ENCODE measurements around the gene OCA2.

GRCh38 chr15:27977696-27978095 lies 121.4 kb downstream of the OCA2 start:
- TF ChIP-seq MXI1 (conservative IDR thresholded peaks at IDR 0.05; ENCODE audit: poor library complexity, severe bottlenecking) (no peak), POLR2AphosphoS5 (IDR thresholded peaks at IDR 0.05) (no peak), TAF1 (IDR thresholded peaks at IDR 0.05; ENCODE audit: low read depth) (no peak), EZH2 (IDR thresholded peaks at IDR 0.05; ENCODE audit: borderline replicate concordance, insufficient read depth, low read length, poor library complexity, severe bottlenecking) (no peak), SMC3 (conservative IDR thresholded peaks at IDR 0.05; ENCODE audit: poor library complexity) (no peak), REST (IDR thresholded peaks at IDR 0.05; ENCODE audit: borderline replicate concordance) (no peak)
- TF ChIP-seq, protein P1, sequence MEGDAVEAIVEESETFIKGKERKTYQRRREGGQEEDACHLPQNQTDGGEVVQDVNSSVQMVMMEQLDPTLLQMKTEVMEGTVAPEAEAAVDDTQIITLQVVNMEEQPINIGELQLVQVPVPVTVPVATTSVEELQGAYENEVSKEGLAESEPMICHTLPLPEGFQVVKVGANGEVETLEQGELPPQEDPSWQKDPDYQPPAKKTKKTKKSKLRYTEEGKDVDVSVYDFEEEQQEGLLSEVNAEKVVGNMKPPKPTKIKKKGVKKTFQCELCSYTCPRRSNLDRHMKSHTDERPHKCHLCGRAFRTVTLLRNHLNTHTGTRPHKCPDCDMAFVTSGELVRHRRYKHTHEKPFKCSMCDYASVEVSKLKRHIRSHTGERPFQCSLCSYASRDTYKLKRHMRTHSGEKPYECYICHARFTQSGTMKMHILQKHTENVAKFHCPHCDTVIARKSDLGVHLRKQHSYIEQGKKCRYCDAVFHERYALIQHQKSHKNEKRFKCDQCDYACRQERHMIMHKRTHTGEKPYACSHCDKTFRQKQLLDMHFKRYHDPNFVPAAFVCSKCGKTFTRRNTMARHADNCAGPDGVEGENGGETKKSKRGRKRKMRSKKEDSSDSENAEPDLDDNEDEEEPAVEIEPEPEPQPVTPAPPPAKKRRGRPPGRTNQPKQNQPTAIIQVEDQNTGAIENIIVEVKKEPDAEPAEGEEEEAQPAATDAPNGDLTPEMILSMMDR (IDR thresholded peaks at IDR 0.05; ENCODE audit: poor library complexity, severe bottlenecking): no peak

Data from neural cell (in vitro differentiated cells).